ENCODE measurements around the gene CDH8. TPM values are rescaled to one million over a fixed set of nuclear protein-coding genes. Genes with fewer than 3 reads are reported as not detected.

Gene CDH8
- total and polyA plus RNA-seq, 2 experiments from 2014 or later = 2.1 to 2.2 TPM

DNA sequence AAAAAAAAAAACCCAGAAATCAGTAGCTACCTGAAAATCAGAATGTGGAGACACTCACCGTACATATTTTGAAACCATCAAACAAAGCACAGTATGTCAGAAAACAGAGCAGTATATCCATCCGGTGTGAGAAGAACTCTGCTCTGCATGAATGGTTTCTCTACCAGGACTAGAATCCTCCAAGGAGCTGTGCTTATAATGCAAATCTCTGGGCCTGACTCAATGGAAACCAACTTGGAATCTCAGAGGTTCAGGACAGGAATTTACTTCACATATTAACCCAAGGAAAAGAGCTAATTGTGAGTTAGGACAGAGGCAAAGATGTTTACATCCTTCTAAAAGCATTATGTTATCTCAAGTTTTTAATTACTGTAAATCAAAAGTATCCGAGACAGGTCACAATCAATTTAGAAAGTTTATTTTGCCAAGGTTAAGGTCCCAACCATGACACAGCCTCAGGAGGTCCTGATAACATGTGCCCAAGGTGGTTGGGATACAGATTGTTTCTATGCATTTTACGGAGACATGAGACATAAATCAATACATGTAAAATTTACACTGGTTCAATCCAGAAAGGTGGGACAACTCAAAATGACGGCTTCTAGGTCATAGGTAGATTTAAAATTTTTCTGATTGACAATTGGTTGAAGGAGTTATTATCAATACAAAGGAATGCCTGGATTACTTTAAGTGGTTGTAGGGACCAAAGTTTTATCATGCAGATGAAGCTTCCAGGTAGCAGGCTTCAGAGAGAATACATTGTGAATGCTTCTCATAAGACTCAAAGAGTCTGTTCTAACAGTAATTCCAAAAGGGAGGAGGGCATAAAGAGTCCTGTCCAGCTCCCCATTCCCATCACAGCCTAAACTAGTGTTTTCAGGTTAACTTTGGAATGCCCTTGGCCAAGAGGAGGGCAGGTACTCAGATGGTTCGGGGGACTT is 164.1 kb downstream of the CDH8 start:
- no peaks in the 10 kb centered on the region for H3K79me2 ChIP-seq
- H3K4me2 ChIP-seq = no peak overlapping the region
- H3K27ac ChIP-seq = no peak overlapping the region
- no peak overlapping the region for H2AFZ ChIP-seq
- H3K4me1 ChIP-seq (ENCODE audit: insufficient read depth) = no peaks in the 10 kb centered on the region
- H3K4me3 ChIP-seq = no peak overlapping the region
- no peaks in the 10 kb centered on the region for H4K20me1 ChIP-seq (ENCODE audit: insufficient read depth, poor library complexity, severe bottlenecking)
- no peak for TF ChIP-seq EZH2 (IDR thresholded peaks at IDR 0.05; ENCODE audit: borderline replicate concordance)
- no peak for TF ChIP-seq EZH2phosphoT487 (IDR thresholded peaks at IDR 0.05; ENCODE audit: low read depth, severe bottlenecking, unreplicated experiment)
- WGBS (ENCODE audit: low lambda C conversion rate, missing lambda C conversion rate) = 67% methylated on average over 6 of the region's 6 CpGs
- no peaks in the 10 kb centered on the region for H3K36me3 ChIP-seq (replicated peaks; ENCODE audit: insufficient read depth, low read depth)
- H3K9me3 ChIP-seq (ENCODE audit: low read depth) = no peaks in the 10 kb centered on the region
- H3K27me3 ChIP-seq = no peaks in the 10 kb centered on the region
- no peak for DNase-seq (ENCODE audit: low spot score)
- H3K9me2 ChIP-seq (replicated peaks; ENCODE audit: insufficient read depth) = no peaks in the 10 kb centered on the region

DNA sequence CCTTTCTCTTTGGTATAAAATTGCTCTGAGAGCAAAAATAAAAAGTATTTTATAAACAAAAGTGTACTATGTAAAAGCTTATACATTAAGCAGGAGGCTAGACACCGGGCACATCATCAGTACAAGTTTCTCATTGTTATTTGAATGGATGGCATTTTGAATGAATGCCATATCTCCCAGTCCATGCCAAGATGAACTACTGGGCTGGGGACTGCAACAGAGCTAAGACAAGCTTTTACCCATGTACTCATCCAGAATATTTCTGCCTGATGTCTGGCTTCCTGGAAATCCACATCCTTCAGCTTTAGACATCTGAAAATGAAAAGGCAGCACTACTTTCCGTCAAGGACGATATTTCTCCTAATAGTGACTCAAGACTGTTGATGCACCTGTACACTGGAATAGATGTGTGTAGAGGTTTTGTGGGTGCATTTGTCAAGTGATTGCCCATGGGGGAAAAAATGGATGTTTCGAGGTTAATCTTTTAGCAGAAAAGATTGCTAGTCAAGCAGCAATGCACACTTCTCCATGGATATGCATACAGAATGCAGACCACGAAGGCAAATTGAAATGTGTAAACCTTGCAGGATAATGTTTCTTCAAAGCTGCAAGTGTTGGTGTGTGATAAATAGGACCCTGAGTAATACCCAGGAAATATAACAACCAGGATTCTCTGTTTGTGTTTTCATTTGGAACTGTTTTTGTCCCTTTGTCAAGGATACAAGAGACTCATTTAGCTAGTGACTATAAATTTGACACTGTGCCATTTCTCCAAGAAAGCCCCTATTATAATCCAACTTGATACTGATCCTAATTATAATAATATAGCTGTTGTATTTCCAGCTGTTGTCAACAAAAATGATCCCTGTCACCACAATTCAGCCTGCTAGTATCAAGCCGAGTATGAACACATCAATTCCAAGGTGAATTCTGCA is 173.8 kb downstream of the CDH8 start:
- no peak overlapping the region for H3K27ac ChIP-seq
- WGBS (ENCODE audit: low lambda C conversion rate, missing lambda C conversion rate) = 90% methylated on average over 6 of the region's 6 CpGs
- no peaks in the 10 kb centered on the region for H3K4me1 ChIP-seq (ENCODE audit: insufficient read depth)
- no peaks in the 10 kb centered on the region for H3K9me3 ChIP-seq (ENCODE audit: low read depth)
- no peaks in the 10 kb centered on the region for H3K27me3 ChIP-seq
- DNase-seq (ENCODE audit: low spot score) = no peak
- H3K36me3 ChIP-seq (replicated peaks; ENCODE audit: insufficient read depth, low read depth) = no peaks in the 10 kb centered on the region
- no peaks in the 10 kb centered on the region for H4K20me1 ChIP-seq (ENCODE audit: insufficient read depth, poor library complexity, severe bottlenecking)
- no peak overlapping the region for H3K4me2 ChIP-seq
- H3K9me2 ChIP-seq (replicated peaks; ENCODE audit: insufficient read depth) = no peaks in the 10 kb centered on the region
- TF ChIP-seq CTCF (IDR thresholded peaks at IDR 0.05; ENCODE audit: poor library complexity) (no peak), EZH2 (IDR thresholded peaks at IDR 0.05; ENCODE audit: borderline replicate concordance) (no peak), EZH2phosphoT487 (IDR thresholded peaks at IDR 0.05; ENCODE audit: low read depth, severe bottlenecking, unreplicated experiment) (no peak)
- no peaks in the 10 kb centered on the region for H3K79me2 ChIP-seq
- H3K4me3 ChIP-seq = no peak overlapping the region
- H2AFZ ChIP-seq = no peak overlapping the region

- DNase-seq (ENCODE audit: low spot score) = no peak
- H4K20me1 ChIP-seq (ENCODE audit: insufficient read depth, poor library complexity, severe bottlenecking) = no peaks in the 10 kb centered on the region
- WGBS (ENCODE audit: low lambda C conversion rate, missing lambda C conversion rate) = 82% methylated on average over 1 of the region's 1 CpG
- no peak overlapping the region for H3K4me2 ChIP-seq
- no peaks in the 10 kb centered on the region for H3K36me3 ChIP-seq (replicated peaks; ENCODE audit: insufficient read depth, low read depth)
- no peak overlapping the region for H3K4me3 ChIP-seq
- H3K27ac ChIP-seq = no peak overlapping the region
- no peaks in the 10 kb centered on the region for H3K27me3 ChIP-seq
- no peak overlapping the region for H2AFZ ChIP-seq
- H3K79me2 ChIP-seq = no peaks in the 10 kb centered on the region
- H3K9me2 ChIP-seq (replicated peaks; ENCODE audit: insufficient read depth) = no peaks in the 10 kb centered on the region
- no peaks in the 10 kb centered on the region for H3K4me1 ChIP-seq (ENCODE audit: insufficient read depth)
- H3K9me3 ChIP-seq (ENCODE audit: low read depth) = no peaks in the 10 kb centered on the region
- TF ChIP-seq CTCF (IDR thresholded peaks at IDR 0.05; ENCODE audit: poor library complexity) = no peak
- TF ChIP-seq EZH2 (IDR thresholded peaks at IDR 0.05; ENCODE audit: borderline replicate concordance) = no peak
These were observed 177.2 kb downstream of the CDH8 start for GRCh38 chr16:61858988-61859387.

Measured in hepatocyte (in vitro differentiated cells).